HepG2 (cell line): ENCODE data around the gene FAM200B. TPM values are rescaled to one million over a fixed set of nuclear protein-coding genes. Genes with fewer than 3 reads are reported as not detected.

Source experiments
- BRD4 ChIP-seq: sonication (generic); formaldehyde crosslinking; IDR thresholded peaks from 2 replicates; pipeline ENCODE4 v1.4.0; 2020; ENCODE audit warnings: missing genetic modification reagents
- DPF2 ChIP-seq: sonication (generic); formaldehyde crosslinking; IDR thresholded peaks from 2 replicates; pipeline ENCODE4 v1.4.0; 2020; ENCODE audit warnings: mild to moderate bottlenecking, low read depth, missing genetic modification reagents, borderline replicate concordance
- FLYWCH1 ChIP-seq: sonication (generic); formaldehyde crosslinking; IDR thresholded peaks from 2 replicates; pipeline ENCODE4 v1.8.1; 2023; ENCODE audit warnings: mild to moderate bottlenecking, missing genetic modification reagents
- IKZF4 ChIP-seq: sonication (generic); formaldehyde crosslinking; IDR thresholded peaks from 2 replicates; pipeline ENCODE4 v1.5.1; 2020; ENCODE audit warnings: borderline replicate concordance, mild to moderate bottlenecking, low read depth, missing genetic modification reagents; ENCODE audit errors: not compliant biosample characterization
- MED13 ChIP-seq: sonication (generic); formaldehyde crosslinking; IDR thresholded peaks from 2 replicates; pipeline ENCODE4 v1.5.0; 2020; ENCODE audit warnings: missing genetic modification reagents
- NFKBIZ ChIP-seq: IDR thresholded peaks from 2 replicates; pipeline ENCODE4 v1.6.1; 2018; ENCODE audit warnings: missing genetic modification reagents, missing compliant biosample characterization
- TCF12 ChIP-seq, 2 experiments: fragments of 450-650 bp in 1 of 2; sonication (generic) in 1 of 2; formaldehyde crosslinking in 1 of 2; IDR thresholded peaks; 2 replicates each; pipeline versions ENCODE4 v1.6.1 to v1.8.0; 2017 to 2022; ENCODE audit warnings: antibody characterized with exemption in 1 of 2, mild to moderate bottlenecking in 1 of 2, missing genetic modification reagents in 1 of 2, moderate library complexity in 1 of 2
- ZFP36L2 ChIP-seq: sonication (generic); formaldehyde crosslinking; IDR thresholded peaks from 2 replicates; pipeline ENCODE4 v1.4.0; 2020; ENCODE audit warnings: missing genetic modification reagents
- ZFP82 ChIP-seq: sonication (generic); formaldehyde crosslinking; IDR thresholded peaks from 2 replicates; pipeline ENCODE4 v1.5.1; 2020; ENCODE audit warnings: mild to moderate bottlenecking, missing genetic modification reagents, borderline replicate concordance
- ZNF20 ChIP-seq: sonication (generic); formaldehyde crosslinking; IDR thresholded peaks from 2 replicates; pipeline ENCODE4 v1.4.0; 2020; ENCODE audit warnings: mild to moderate bottlenecking, moderate library complexity, missing genetic modification reagents
- ZNF337 ChIP-seq: sonication (generic); formaldehyde crosslinking; IDR thresholded peaks from 2 replicates; pipeline ENCODE4 v1.5.1; 2020; ENCODE audit warnings: missing genetic modification reagents, low read depth, mild to moderate bottlenecking, borderline replicate concordance
- ZNF496 ChIP-seq: sonication (generic); formaldehyde crosslinking; IDR thresholded peaks from 2 replicates; pipeline ENCODE4 v1.8.1; 2023; ENCODE audit warnings: mild to moderate bottlenecking, moderate library complexity, missing genetic modification reagents; ENCODE audit not compliant: insufficient replicate concordance
- ZNF766 ChIP-seq: sonication (generic); formaldehyde crosslinking; IDR thresholded peaks from 2 replicates; pipeline ENCODE4 v1.5.0; 2020; ENCODE audit warnings: missing genetic modification reagents, borderline replicate concordance
- ZNF775 ChIP-seq: sonication (generic); formaldehyde crosslinking; IDR thresholded peaks from 2 replicates; pipeline ENCODE4 v1.4.0; 2020; ENCODE audit warnings: missing genetic modification reagents, mild to moderate bottlenecking, moderate library complexity, borderline replicate concordance
- polyA plus RNA-seq, 8 experiments: library from polyadenylated mRNA; depleted of rRNA in 3 of 8; stranded (reverse) in 7 of 8; unstranded in 1 of 8; fragments of >200 nt; fragmentation: Illumina TruSeq in 4 of 8; extraction: Trizol in 4 of 8; gene quantifications; 2 replicates each; pipeline versions ENCODE4 v1.2.1 to v1.2.3, GENCODE V29; 2011 to 2016; ENCODE audit warnings: low read depth in 4 of 8, missing spikeins in 1 of 8, mixed read lengths in 1 of 8; ENCODE audit not compliant: insufficient read depth in 1 of 8
- total RNA-seq, 5 experiments: library from RNA; depleted of rRNA; stranded (reverse); fragments of >200 nt; fragmentation: Illumina TruSeq; extraction: Trizol; gene quantifications; 2 replicates each; pipeline ENCODE4 v1.2.3, GENCODE V29; 2016; ENCODE audit warnings: low read depth in 1 of 5
- TF ChIP-seq, protein P1 (sequence below): sonication (generic); formaldehyde crosslinking; IDR thresholded peaks from 2 replicates; pipeline ENCODE4 v1.8.1; 2023; ENCODE audit warnings: mild to moderate bottlenecking, missing genetic modification reagents
- TF ChIP-seq, protein P2 (sequence below): sonication (generic); formaldehyde crosslinking; IDR thresholded peaks from 2 replicates; pipeline ENCODE4 v1.4.0; 2020; ENCODE audit warnings: missing genetic modification reagents, borderline replicate concordance
- TF ChIP-seq, protein P3 (sequence below): sonication (generic); formaldehyde crosslinking; IDR thresholded peaks from 2 replicates; pipeline ENCODE4 v1.5.0; 2020; ENCODE audit warnings: mild to moderate bottlenecking, low read depth, missing genetic modification reagents, borderline replicate concordance
- TF ChIP-seq, protein P4 (sequence below): sonication (generic); formaldehyde crosslinking; IDR thresholded peaks from 2 replicates; pipeline ENCODE4 v1.4.0; 2020; ENCODE audit warnings: low read depth, mild to moderate bottlenecking, missing genetic modification reagents
- TF ChIP-seq, protein P5 (sequence below): IDR thresholded peaks from 2 replicates; pipeline ENCODE4 v1.6.1; 2016; ENCODE audit warnings: low read depth, borderline replicate concordance
- TF ChIP-seq, protein P6 (sequence below): sonication (generic); formaldehyde crosslinking; IDR thresholded peaks from 2 replicates; pipeline ENCODE4 v1.8.1; 2023; ENCODE audit warnings: mild to moderate bottlenecking, moderate library complexity, missing genetic modification reagents

FAM200B gene
- total and polyA plus RNA-seq, 2 of the 13 experiments (the other 11 are each of a cell fraction or from before 2014, with no cell fraction given) = 25.6 to 41.8 TPM

DNA sequence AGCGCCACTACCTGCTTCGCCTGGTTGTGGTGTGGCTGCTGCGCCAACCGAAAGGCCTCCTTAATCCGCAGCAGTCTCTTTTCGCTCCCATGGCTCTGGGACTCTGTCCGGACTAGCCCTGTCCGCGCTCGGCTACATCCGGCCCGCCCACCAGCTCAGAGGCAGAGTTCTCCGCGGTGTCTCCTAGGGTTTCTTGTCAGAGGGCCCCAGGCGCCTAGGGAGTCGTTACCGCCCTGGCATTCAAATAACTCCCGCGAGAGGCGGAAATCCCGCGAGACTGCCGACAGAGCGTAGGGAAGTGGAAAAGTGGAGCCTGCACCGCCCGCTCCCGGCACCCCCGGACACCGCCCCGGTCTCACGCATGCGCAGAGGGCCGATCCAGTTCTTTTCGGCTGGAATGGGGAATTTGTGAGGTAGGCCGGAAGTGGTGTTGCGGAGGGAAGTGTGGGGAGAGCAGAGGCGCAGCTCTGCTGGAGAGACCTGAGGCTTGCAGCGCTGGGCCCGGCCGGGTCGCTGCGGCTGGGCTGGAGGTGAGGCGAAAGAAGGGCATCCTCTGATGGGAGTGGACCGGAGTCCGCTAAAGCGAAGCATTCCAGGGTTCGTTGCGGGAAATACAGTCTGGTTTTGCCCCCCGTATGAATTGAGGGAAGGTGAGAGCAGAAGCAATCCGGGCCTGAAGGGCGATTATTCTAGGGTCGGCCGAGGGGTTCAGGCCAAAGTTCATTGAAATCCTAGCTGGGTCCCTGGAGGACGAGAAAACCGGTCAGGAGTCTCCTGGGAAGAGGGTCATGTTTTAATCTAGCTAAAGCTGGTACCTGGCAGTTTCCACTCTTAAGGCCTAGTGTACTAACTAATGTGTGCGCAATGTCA, at the start of gene FAM200B (continued):
- TF ChIP-seq, protein P1, sequence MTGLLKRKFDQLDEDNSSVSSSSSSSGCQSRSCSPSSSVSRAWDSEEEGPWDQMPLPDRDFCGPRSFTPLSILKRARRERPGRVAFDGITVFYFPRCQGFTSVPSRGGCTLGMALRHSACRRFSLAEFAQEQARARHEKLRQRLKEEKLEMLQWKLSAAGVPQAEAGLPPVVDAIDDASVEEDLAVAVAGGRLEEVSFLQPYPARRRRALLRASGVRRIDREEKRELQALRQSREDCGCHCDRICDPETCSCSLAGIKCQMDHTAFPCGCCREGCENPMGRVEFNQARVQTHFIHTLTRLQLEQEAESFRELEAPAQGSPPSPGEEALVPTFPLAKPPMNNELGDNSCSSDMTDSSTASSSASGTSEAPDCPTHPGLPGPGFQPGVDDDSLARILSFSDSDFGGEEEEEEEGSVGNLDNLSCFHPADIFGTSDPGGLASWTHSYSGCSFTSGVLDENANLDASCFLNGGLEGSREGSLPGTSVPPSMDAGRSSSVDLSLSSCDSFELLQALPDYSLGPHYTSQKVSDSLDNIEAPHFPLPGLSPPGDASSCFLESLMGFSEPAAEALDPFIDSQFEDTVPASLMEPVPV (CRISPR knock-in tag) = peak; percentile 91
- TF ChIP-seq ZNF775 (CRISPR knock-in tag) = no peak
- peak; percentile 22; the same call in 1 of the 2 replicates for TF ChIP-seq NFKBIZ (CRISPR knock-in tag)
- no peak for TF ChIP-seq TCF12 (IDR thresholded peaks at IDR 0.05)
- no peak for TF ChIP-seq TCF12 (CRISPR knock-in tag; IDR thresholded peaks at IDR 0.05)
- TF ChIP-seq MED13 (CRISPR knock-in tag) = no peak; the same call in 1 of the 2 replicates
- TF ChIP-seq ZNF766 (CRISPR knock-in tag) = peak; percentile 86; the same call in 1 of the 2 replicates
- TF ChIP-seq IKZF4 (CRISPR knock-in tag) = peak; percentile 23
- TF ChIP-seq, protein P2, sequence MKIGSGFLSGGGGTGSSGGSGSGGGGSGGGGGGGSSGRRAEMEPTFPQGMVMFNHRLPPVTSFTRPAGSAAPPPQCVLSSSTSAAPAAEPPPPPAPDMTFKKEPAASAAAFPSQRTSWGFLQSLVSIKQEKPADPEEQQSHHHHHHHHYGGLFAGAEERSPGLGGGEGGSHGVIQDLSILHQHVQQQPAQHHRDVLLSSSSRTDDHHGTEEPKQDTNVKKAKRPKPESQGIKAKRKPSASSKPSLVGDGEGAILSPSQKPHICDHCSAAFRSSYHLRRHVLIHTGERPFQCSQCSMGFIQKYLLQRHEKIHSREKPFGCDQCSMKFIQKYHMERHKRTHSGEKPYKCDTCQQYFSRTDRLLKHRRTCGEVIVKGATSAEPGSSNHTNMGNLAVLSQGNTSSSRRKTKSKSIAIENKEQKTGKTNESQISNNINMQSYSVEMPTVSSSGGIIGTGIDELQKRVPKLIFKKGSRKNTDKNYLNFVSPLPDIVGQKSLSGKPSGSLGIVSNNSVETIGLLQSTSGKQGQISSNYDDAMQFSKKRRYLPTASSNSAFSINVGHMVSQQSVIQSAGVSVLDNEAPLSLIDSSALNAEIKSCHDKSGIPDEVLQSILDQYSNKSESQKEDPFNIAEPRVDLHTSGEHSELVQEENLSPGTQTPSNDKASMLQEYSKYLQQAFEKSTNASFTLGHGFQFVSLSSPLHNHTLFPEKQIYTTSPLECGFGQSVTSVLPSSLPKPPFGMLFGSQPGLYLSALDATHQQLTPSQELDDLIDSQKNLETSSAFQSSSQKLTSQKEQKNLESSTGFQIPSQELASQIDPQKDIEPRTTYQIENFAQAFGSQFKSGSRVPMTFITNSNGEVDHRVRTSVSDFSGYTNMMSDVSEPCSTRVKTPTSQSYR (CRISPR knock-in tag) = 0 out of 2 replicates have a peak, but pooled peaks have one; percentile 23
- TF ChIP-seq BRD4 = peak; percentile 71
- peak; percentile 77; the same call in 1 of the 2 replicates for TF ChIP-seq ZNF337 (CRISPR knock-in tag)
- 0 out of 2 replicates have a peak, but pooled peaks have one; percentile 68 for TF ChIP-seq ZNF20 (CRISPR knock-in tag)
- no peak for TF ChIP-seq ZFP36L2 (CRISPR knock-in tag)
- TF ChIP-seq, protein P3, sequence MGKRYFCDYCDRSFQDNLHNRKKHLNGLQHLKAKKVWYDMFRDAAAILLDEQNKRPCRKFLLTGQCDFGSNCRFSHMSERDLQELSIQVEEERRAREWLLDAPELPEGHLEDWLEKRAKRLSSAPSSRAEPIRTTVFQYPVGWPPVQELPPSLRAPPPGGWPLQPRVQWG (CRISPR knock-in tag) = no peak
- TF ChIP-seq DPF2 (CRISPR knock-in tag) = no peak
- TF ChIP-seq FLYWCH1 (CRISPR knock-in tag) = no peak
- TF ChIP-seq, protein P4, sequence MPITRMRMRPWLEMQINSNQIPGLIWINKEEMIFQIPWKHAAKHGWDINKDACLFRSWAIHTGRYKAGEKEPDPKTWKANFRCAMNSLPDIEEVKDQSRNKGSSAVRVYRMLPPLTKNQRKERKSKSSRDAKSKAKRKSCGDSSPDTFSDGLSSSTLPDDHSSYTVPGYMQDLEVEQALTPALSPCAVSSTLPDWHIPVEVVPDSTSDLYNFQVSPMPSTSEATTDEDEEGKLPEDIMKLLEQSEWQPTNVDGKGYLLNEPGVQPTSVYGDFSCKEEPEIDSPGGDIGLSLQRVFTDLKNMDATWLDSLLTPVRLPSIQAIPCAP (CRISPR knock-in tag) = no peak
- TF ChIP-seq ZFP82 = no peak
- TF ChIP-seq, protein P5, sequence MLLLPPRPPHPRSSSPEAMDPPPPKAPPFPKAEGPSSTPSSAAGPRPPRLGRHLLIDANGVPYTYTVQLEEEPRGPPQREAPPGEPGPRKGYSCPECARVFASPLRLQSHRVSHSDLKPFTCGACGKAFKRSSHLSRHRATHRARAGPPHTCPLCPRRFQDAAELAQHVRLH (CRISPR knock-in tag) = peak; percentile 48; the same call in 1 of the 2 replicates
- TF ChIP-seq ZNF496 = no peak
- TF ChIP-seq, protein P6, sequence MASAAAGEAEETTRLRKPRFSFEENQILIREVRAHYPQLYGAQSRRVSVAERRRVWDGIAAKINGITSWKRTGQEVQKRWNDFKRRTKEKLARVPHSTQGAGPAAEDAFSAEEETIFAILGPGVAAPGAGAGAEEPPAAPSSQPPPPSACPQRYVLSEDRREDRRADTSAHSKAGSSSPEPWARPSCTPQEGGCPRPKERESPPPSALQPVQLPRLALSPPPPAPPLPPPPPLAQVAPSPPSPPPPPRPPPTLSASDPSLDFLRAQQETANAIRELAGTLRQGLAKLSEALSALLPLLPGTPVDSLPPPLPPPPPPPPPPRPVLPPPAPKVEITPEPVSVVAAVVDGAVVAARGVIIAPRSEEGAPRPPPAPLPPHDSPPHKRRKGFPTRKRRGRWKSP = peak; percentile 82
